ENCODE measurements around the gene AVEN.

Gene AVEN

DNA sequence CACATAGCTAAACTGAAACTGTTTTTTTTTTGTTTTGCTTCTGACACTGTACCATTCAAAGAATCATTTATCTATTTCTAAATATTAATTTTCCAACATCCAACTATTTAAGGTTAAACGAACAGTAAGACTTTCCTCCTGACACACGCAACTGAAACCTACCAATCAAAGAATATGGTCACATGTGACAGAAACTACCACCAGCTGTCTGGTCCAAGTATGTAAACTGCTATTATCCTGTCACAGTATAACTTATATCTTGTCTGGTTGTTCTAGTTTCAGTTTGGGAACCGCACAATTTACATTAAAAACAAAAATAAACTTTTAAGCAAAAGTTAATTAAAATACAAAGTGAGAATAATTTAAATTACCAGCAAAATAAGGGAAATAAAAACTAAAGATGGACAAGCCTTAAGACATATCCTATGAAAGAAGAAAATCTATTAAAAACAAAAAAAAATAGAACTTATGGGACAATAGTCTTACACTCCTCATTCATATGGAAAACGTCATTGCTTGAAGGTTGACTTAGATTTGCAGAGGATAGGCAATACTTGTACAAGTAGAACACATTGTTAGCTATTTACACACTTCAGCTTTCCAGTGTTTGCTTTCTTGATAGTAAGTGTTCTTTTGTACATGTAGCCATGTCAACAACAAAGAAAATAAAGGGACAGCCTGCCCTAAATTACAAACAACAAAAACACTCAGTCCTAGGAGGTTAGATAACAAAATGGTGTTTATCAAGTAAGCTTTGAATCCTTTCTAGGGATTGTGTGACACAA lies 97.5 kb downstream of the AVEN start:
- no peak for DNase-seq (ENCODE audit: low spot score)
- no peak for TF ChIP-seq CTCF (IDR thresholded peaks at IDR 0.05; ENCODE audit: extremely low read depth, missing control alignments)

GRCh38 chr15:33934921-33935320 lies 104.1 kb downstream of the AVEN start:
- DNase-seq (ENCODE audit: low spot score) = no peak
- no peak for TF ChIP-seq CTCF (IDR thresholded peaks at IDR 0.05; ENCODE audit: extremely low read depth, missing control alignments)

DNA sequence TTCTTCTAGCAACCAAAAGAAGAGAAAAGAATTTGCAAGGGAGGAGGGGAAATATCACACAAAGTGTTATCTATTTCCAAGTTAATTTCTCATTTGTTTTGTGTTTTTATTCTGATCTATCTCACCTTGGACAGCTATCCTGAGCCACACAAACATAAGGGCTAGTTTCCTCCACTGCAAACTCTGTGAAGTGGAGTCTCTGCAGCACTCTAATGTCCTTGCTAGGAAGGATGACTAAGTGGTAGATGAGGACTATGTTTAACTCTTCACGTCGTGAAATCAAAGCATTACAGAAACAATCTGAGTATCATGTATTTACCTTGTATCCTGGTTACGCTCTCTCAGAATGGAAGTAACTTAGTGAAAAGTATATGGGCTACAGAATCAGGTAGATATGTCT lies 104.6 kb downstream of the AVEN start:
- no peak for DNase-seq (ENCODE audit: low spot score)
- no peak for TF ChIP-seq CTCF (IDR thresholded peaks at IDR 0.05; ENCODE audit: extremely low read depth, missing control alignments)

GRCh38 chr15:33932734-33933133 lies 106.3 kb downstream of the AVEN start:
- DNase-seq (ENCODE audit: low spot score) = no peak
- no peak for TF ChIP-seq CTCF (IDR thresholded peaks at IDR 0.05; ENCODE audit: extremely low read depth, missing control alignments)

- DNase-seq (ENCODE audit: low spot score) = no peak
- no peak for TF ChIP-seq CTCF (IDR thresholded peaks at IDR 0.05; ENCODE audit: extremely low read depth, missing control alignments)
Observed at GRCh38 chr15:33926260-33926659, 112.7 kb downstream of the AVEN start.

GRCh38 chr15:33923446-33923845 lies 115.6 kb downstream of the AVEN start:
- TF ChIP-seq CTCF (IDR thresholded peaks at IDR 0.05; ENCODE audit: extremely low read depth, missing control alignments) = no peak
- no peak for DNase-seq (ENCODE audit: low spot score)

- no peak for DNase-seq (ENCODE audit: low spot score)
- TF ChIP-seq CTCF (IDR thresholded peaks at IDR 0.05; ENCODE audit: extremely low read depth, missing control alignments) = no peak
Observed at GRCh38 chr15:33915571-33916407, 123.2 kb downstream of the AVEN start.
